Panc1 (cell line): ENCODE results near the gene IGSF23. TPM values are rescaled to one million over a fixed set of nuclear protein-coding genes. Genes with fewer than 3 reads are reported as not detected.

Experiments used
- ATAC-seq: fragments of 200-7000 bp; cut with Tn5 transposase; 2 replicates; pipeline ENCODE4 v1.9.1; 2020; ENCODE audit warnings: mild to moderate bottlenecking, moderate library complexity
- BruUV-seq: library from RNA; stranded (reverse); fragments of 400-500 nt; replicated peaks from 2 replicates; lab custom pipeline; 2021; lab: Mats Ljungman, UMichigan
- CTCF ChIA-PET: fragments of 300-600 bp; sonication (Branson Sonifier 250); formaldehyde crosslinking; loops from one replicate; lab custom pipeline; 2022; ENCODE audit warnings: antibody characterized with exemption; lab: Charles Lee
- POLR2A ChIA-PET: fragments of 300-600 bp; sonication (Branson Sonifier 250); formaldehyde crosslinking; loops from one replicate; lab custom pipeline; 2022; ENCODE audit warnings: antibody characterized with exemption; lab: Charles Lee
- DNase-seq: peaks from one replicate; pipeline ENCODE4 v3.0.0-alpha.2; 2010; ENCODE audit warnings: low read depth, low spot score
- H3K27ac ChIP-seq: 2 replicates; pipeline ENCODE4 v1.5.1; 2011; ENCODE audit warnings: mild to moderate bottlenecking, low read length, inconsistent platforms
- H3K27me3 ChIP-seq: fragments of 200-500 bp; sonication (Bioruptor generic); 2 replicates; pipeline ENCODE4 v1.6.0; 2014; ENCODE audit warnings: low read length, inconsistent platforms; ENCODE audit not compliant: control insufficient read depth, insufficient read depth
- H3K36me3 ChIP-seq: fragments of 200-500 bp; sonication (Bioruptor generic); 2 replicates; pipeline ENCODE4 v1.5.1; 2014; ENCODE audit warnings: inconsistent platforms, mild to moderate bottlenecking, low read length, moderate library complexity; ENCODE audit not compliant: control insufficient read depth, insufficient read depth
- H3K4me1 ChIP-seq: 2 replicates; pipeline ENCODE4 v1.5.1; 2011; ENCODE audit warnings: inconsistent platforms, mild to moderate bottlenecking, low read length, moderate library complexity; ENCODE audit not compliant: control insufficient read depth, insufficient read depth
- H3K4me3 ChIP-seq, 2 experiments: 2 replicates each; pipeline ENCODE4 v1.5.1; 2011 to 2012; ENCODE audit warnings: low read depth in 2 of 2, low read length in 2 of 2, mild to moderate bottlenecking in 2 of 2, inconsistent platforms in 1 of 2, moderate library complexity in 1 of 2
- H3K9me3 ChIP-seq: fragments of 200-500 bp; sonication (Bioruptor generic); 2 replicates; pipeline ENCODE4 v1.5.1; 2014; ENCODE audit warnings: low read depth, mild to moderate bottlenecking, inconsistent platforms, low read length, moderate library complexity; ENCODE audit not compliant: control insufficient read depth, insufficient read depth
- CTCF ChIP-seq: fragments of 450-650 bp; IDR thresholded peaks from 2 replicates; pipeline ENCODE4 v1.5.1; 2017; ENCODE audit warnings: mild to moderate bottlenecking
- POLR2AphosphoS5 ChIP-seq: IDR thresholded peaks from 2 replicates; pipeline ENCODE4 v1.6.1; 2012; ENCODE audit warnings: mild to moderate bottlenecking, low read depth, low read length, moderate library complexity
- REST ChIP-seq, 2 experiments: IDR thresholded peaks; 2 replicates each; pipeline ENCODE4 v1.6.1; 2011 to 2012; ENCODE audit warnings: low read depth in 2 of 2, control low read depth in 1 of 2, low read length in 1 of 2, mild to moderate bottlenecking in 1 of 2, moderate library complexity in 1 of 2; ENCODE audit not compliant: insufficient read depth in 1 of 2
- SIN3A ChIP-seq: IDR thresholded peaks from 2 replicates; pipeline ENCODE4 v1.6.1; 2012; ENCODE audit warnings: low read depth, mild to moderate bottlenecking, low read length, moderate library complexity, borderline replicate concordance; ENCODE audit not compliant: insufficient read depth
- TCF7L2 ChIP-seq: IDR thresholded peaks from 2 replicates; pipeline ENCODE4 v1.6.1; 2011; ENCODE audit warnings: mild to moderate bottlenecking, low read depth, low read length, inconsistent platforms
- in situ Hi-C: cut with HindIII; loops from 2 replicates; pipeline ENCODE4 v1.10.0; 2016; ENCODE audit warnings: low sequenced_read_pairs, low pct_unique_long_range_greater_than_20kb
- intact Hi-C: fragments of 100-400 bp; cut with micrococcal nuclease; formaldehyde crosslinking; loops from one replicate; pipeline ENCODE4 v1.10.0; 2022; ENCODE audit not compliant: unreplicated experiment
- total RNA-seq: library from RNA; stranded (reverse); gene quantifications from one replicate; pipeline ENCODE4 v1.2.1, GENCODE V29; 2021; ENCODE audit not compliant: unreplicated experiment

IGSF23 gene
- total RNA-seq, 1 experiment from 2014 or later, result not detected

- H3K27me3 ChIP-seq, result no peaks in the 10 kb centered on the region
- H3K9me3 ChIP-seq, result no peaks in the 10 kb centered on the region
- ChIA-PET POLR2A (no interaction called here), CTCF (no interaction called here)
- no peak for DNase-seq
- intact Hi-C loops, result no loop called here
- TF ChIP-seq REST (IDR thresholded peaks at IDR 0.05; ENCODE audit: insufficient read depth in 1 of 2, low read depth in 2 of 2, low read length in 1 of 2), result no peak
- no peak for TF ChIP-seq TCF7L2
- no peak for TF ChIP-seq SIN3A
- no peak for TF ChIP-seq CTCF
- no peak for TF ChIP-seq POLR2AphosphoS5
- no peaks in the 10 kb centered on the region for H3K4me1 ChIP-seq
- in situ Hi-C loops, result no loop called here
- no TSS peak for BruUV-seq
- no peak for ATAC-seq
- H3K36me3 ChIP-seq, result no peaks in the 10 kb centered on the region
- no peak overlapping the region for H3K4me3 ChIP-seq
- H3K27ac ChIP-seq, result no peak overlapping the region
Measured at GRCh38 chr19:44618640-44619357, 5.4 kb downstream of the IGSF23 start.

- no peak overlapping the region for H3K4me3 ChIP-seq
- H3K27me3 ChIP-seq, result no peaks in the 10 kb centered on the region
- H3K4me1 ChIP-seq, result no peaks in the 10 kb centered on the region
- no TSS peak for BruUV-seq
- POLR2A ChIA-PET, result no interaction called here
- H3K36me3 ChIP-seq, result no peaks in the 10 kb centered on the region
- ATAC-seq, result no peak
- CTCF ChIA-PET, result no interaction called here
- in situ Hi-C loops (no loop called here), intact Hi-C loops (no loop called here)
- no peaks in the 10 kb centered on the region for H3K9me3 ChIP-seq
- no peak for DNase-seq
- no peak overlapping the region for H3K27ac ChIP-seq
- no peak for TF ChIP-seq SIN3A
- no peak for TF ChIP-seq POLR2AphosphoS5
- no peak for TF ChIP-seq REST (IDR thresholded peaks at IDR 0.05; ENCODE audit: insufficient read depth in 1 of 2, low read depth in 2 of 2, low read length in 1 of 2)
- TF ChIP-seq TCF7L2, result no peak
- no peak for TF ChIP-seq CTCF
Measured at GRCh38 chr19:44620667-44621066, 7.3 kb downstream of the IGSF23 start.
